HepG2 (cell line): Measurements from ENCODE around the gene SLTM. TPM values are rescaled to one million over a fixed set of nuclear protein-coding genes. Genes with fewer than 3 reads are reported as not detected.

ENCODE experiments used
- ADNP ChIP-seq: sonication (generic); formaldehyde crosslinking; IDR thresholded peaks from 2 replicates; pipeline ENCODE4 v1.4.0; 2020; ENCODE audit warnings: missing genetic modification reagents
- HMGXB4 ChIP-seq, 2 experiments: sonication (generic) in 1 of 2; formaldehyde crosslinking in 1 of 2; IDR thresholded peaks; 2 replicates each; pipeline versions ENCODE4 v1.4.0 to v1.6.1; 2018 to 2020; ENCODE audit warnings: missing genetic modification reagents in 2 of 2, borderline replicate concordance in 1 of 2, low read depth in 1 of 2, mild to moderate bottlenecking in 1 of 2, missing biosample characterization in 1 of 2
- IKZF4 ChIP-seq: sonication (generic); formaldehyde crosslinking; IDR thresholded peaks from 2 replicates; pipeline ENCODE4 v1.5.1; 2020; ENCODE audit warnings: borderline replicate concordance, mild to moderate bottlenecking, low read depth, missing genetic modification reagents; ENCODE audit errors: not compliant biosample characterization
- MYPOP ChIP-seq: sonication (generic); formaldehyde crosslinking; IDR thresholded peaks from 2 replicates; pipeline ENCODE4 v1.8.1; 2023; ENCODE audit warnings: mild to moderate bottlenecking, moderate library complexity, missing genetic modification reagents
- RERE ChIP-seq: IDR thresholded peaks from 2 replicates; pipeline ENCODE4 v1.6.1; 2016; ENCODE audit warnings: low read depth, missing genetic modification reagents, missing compliant biosample characterization
- SALL2 ChIP-seq: sonication (generic); formaldehyde crosslinking; IDR thresholded peaks from 2 replicates; pipeline ENCODE4 v1.8.1; 2023; ENCODE audit warnings: mild to moderate bottlenecking, missing genetic modification reagents, inconsistent platforms
- SOX6 ChIP-seq, 2 experiments: fragments of 450-650 bp in 1 of 2; sonication (generic) in 1 of 2; formaldehyde crosslinking in 1 of 2; IDR thresholded peaks; 2 replicates each; pipeline versions ENCODE4 v1.4.0 to v1.6.1; 2017 to 2020; ENCODE audit warnings: antibody characterized with exemption in 1 of 2, mild to moderate bottlenecking in 1 of 2, missing genetic modification reagents in 1 of 2
- THYN1 ChIP-seq: sonication (generic); formaldehyde crosslinking; IDR thresholded peaks from 2 replicates; pipeline ENCODE4 v1.8.1; 2023; ENCODE audit warnings: low read depth, mild to moderate bottlenecking, moderate library complexity, missing genetic modification reagents, borderline replicate concordance
- ZBTB49 ChIP-seq: sonication (generic); formaldehyde crosslinking; IDR thresholded peaks from 2 replicates; pipeline ENCODE4 v1.4.0; 2020; ENCODE audit warnings: missing genetic modification reagents, borderline replicate concordance
- ZFP36L1 ChIP-seq: sonication (generic); formaldehyde crosslinking; IDR thresholded peaks from 2 replicates; pipeline ENCODE4 v1.8.0; 2022; ENCODE audit warnings: mild to moderate bottlenecking, missing genetic modification reagents, moderate library complexity
- ZKSCAN5 ChIP-seq: sonication (generic); formaldehyde crosslinking; IDR thresholded peaks from 2 replicates; pipeline ENCODE4 v1.5.1; 2020; ENCODE audit warnings: mild to moderate bottlenecking, missing genetic modification reagents
- ZNF136 ChIP-seq: sonication (generic); formaldehyde crosslinking; IDR thresholded peaks from 2 replicates; pipeline ENCODE4 v1.8.1; 2022; ENCODE audit warnings: low read depth, mild to moderate bottlenecking, moderate library complexity, missing genetic modification reagents
- ZNF253 ChIP-seq: sonication (generic); formaldehyde crosslinking; IDR thresholded peaks from 2 replicates; pipeline ENCODE4 v1.8.0; 2022; ENCODE audit warnings: mild to moderate bottlenecking, missing genetic modification reagents, borderline replicate concordance
- ZNF451 ChIP-seq: sonication (generic); formaldehyde crosslinking; IDR thresholded peaks from 2 replicates; pipeline ENCODE4 v1.5.0; 2020; ENCODE audit warnings: mild to moderate bottlenecking, missing genetic modification reagents
- ZNF619 ChIP-seq: sonication (generic); formaldehyde crosslinking; IDR thresholded peaks from 2 replicates; pipeline ENCODE4 v1.4.0; 2020; ENCODE audit warnings: mild to moderate bottlenecking, missing genetic modification reagents
- ZNF879 ChIP-seq: sonication (generic); formaldehyde crosslinking; IDR thresholded peaks from 2 replicates; pipeline ENCODE4 v1.8.1; 2023; ENCODE audit warnings: missing genetic modification reagents
- polyA plus RNA-seq, 8 experiments: library from polyadenylated mRNA; depleted of rRNA in 3 of 8; stranded (reverse) in 7 of 8; unstranded in 1 of 8; fragments of >200 nt; fragmentation: Illumina TruSeq in 4 of 8; extraction: Trizol in 4 of 8; gene quantifications; 2 replicates each; pipeline versions ENCODE4 v1.2.1 to v1.2.3, GENCODE V29; 2011 to 2016; ENCODE audit warnings: low read depth in 4 of 8, missing spikeins in 1 of 8, mixed read lengths in 1 of 8; ENCODE audit not compliant: insufficient read depth in 1 of 8
- total RNA-seq, 5 experiments: library from RNA; depleted of rRNA; stranded (reverse); fragments of >200 nt; fragmentation: Illumina TruSeq; extraction: Trizol; gene quantifications; 2 replicates each; pipeline ENCODE4 v1.2.3, GENCODE V29; 2016; ENCODE audit warnings: low read depth in 1 of 5

Gene SLTM
- total and polyA plus RNA-seq, 2 of the 13 experiments (the other 11 are each of a cell fraction or from before 2014, with no cell fraction given) = 22.0 to 64.2 TPM

GRCh38 chr15:58864602-58865424 lies 68.7 kb downstream of the SLTM start (continued):
- TF ChIP-seq HMGXB4 (CRISPR knock-in tag; IDR thresholded peaks at IDR 0.05; ENCODE audit: borderline replicate concordance in 1 of 2, low read depth in 1 of 2) (peak; percentile 61 to 70; a peak in 2 of 4 replicates), SOX6 (IDR thresholded peaks at IDR 0.05) (no peak), SOX6 (CRISPR knock-in tag; IDR thresholded peaks at IDR 0.05) (peak; percentile 83), ZNF451 (0 out of 2 replicates have a peak, but pooled peaks have one; percentile 68), ADNP (CRISPR knock-in tag) (no peak), IKZF4 (CRISPR knock-in tag) (no peak), ZNF619 (CRISPR knock-in tag) (peak; percentile 55; the same call in 1 of the 2 replicates), MYPOP (CRISPR knock-in tag) (peak; percentile 80; the same call in 1 of the 2 replicates), ZNF879 (peak; percentile 86), ZKSCAN5 (CRISPR knock-in tag) (no peak), RERE (CRISPR knock-in tag) (no peak), THYN1 (CRISPR knock-in tag) (no peak; the same call in 1 of the 2 replicates), ZNF136 (CRISPR knock-in tag) (no peak), ZNF253 (CRISPR knock-in tag) (no peak), SALL2 (CRISPR knock-in tag) (no peak; the same call in 1 of the 2 replicates), ZBTB49 (CRISPR knock-in tag) (no peak), ZFP36L1 (CRISPR knock-in tag) (peak; percentile 55; the same call in 1 of the 2 replicates)
